OCI-M1 (cell line): Measurements from ENCODE around the gene DNAJB6.
"Not testable (repeated sequence)": the region's sequence is repeated elsewhere in the genome, so short reads cannot be mapped to it uniquely, and the experiment has no call there.

Source experiments
- DNase-seq: peaks from one replicate; lab custom pipeline; 2025; lab: John Stamatoyannopoulos, UW

DNAJB6 gene

GRCh38 chr7:157323401-157323800 is 13.4 kb upstream of the DNAJB6 start:
- no peak for DNase-seq

DNA sequence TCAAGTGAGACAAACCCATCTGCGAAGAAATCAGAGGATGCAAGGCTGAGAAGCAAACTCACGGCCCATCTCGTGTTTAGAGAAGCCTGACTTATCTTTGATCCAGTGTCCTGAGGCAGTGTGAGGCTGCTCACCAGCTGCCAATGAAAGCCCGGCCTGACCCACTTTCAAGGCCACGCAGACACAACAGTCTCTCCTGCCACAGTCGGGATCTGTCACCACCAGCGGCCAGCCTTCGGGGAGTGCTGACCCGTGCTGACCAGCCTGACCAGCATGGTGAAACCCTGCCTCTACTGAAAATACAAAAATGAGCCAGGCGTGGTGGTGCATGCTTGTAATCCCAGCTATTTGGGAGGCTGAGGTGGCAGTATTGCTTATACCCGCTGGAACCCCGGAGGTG is 7.4 kb upstream of the DNAJB6 start:
- DNase-seq = no peak

- not testable (repeated sequence) for DNase-seq
Observed at GRCh38 chr7:157330567-157330966, 6.2 kb upstream of the DNAJB6 start.

- not testable (repeated sequence) for DNase-seq
Observed at GRCh38 chr7:157331049-157331448, 5.8 kb upstream of the DNAJB6 start.

DNA sequence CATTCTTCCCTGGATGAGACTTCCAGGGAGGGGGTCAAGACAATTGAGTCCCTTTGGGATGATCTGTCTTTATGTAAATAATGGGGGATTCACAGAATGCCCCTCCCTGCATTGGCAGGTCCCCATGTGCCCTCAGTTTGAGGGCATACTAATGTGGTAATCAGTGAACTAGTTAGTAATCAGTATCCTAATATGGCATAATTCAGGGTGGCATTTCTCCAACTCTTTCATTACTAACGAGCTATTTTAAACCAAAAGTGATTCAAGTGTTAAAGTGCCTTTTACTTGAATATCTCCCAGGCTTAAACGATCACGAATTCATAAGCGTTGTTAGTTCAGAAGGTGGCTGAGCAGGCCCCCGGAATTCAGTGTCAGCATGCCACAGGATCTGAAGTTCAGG is 1.6 kb upstream of the DNAJB6 start:
- no peak for DNase-seq

DNA sequence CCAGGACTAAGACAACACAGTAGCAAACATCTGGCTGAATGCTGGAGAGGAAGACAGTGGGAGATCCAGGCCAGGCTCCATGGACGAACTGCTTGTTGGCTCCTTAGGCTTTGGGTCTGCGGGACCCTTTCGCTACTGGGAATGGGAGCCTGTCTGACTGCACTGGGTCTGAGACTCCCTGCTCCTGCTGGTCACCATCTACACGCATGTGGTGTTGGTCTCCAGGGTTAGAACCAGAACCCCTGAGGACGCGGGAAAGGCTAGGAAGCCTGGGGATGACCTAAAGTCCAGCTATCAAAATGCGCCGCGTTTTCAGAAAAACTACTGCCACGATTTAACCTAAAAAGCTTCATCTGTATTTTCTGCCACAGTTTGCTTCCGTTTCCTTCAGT is 817 bp upstream of the DNAJB6 start:
- DNase-seq = no peak

DNA sequence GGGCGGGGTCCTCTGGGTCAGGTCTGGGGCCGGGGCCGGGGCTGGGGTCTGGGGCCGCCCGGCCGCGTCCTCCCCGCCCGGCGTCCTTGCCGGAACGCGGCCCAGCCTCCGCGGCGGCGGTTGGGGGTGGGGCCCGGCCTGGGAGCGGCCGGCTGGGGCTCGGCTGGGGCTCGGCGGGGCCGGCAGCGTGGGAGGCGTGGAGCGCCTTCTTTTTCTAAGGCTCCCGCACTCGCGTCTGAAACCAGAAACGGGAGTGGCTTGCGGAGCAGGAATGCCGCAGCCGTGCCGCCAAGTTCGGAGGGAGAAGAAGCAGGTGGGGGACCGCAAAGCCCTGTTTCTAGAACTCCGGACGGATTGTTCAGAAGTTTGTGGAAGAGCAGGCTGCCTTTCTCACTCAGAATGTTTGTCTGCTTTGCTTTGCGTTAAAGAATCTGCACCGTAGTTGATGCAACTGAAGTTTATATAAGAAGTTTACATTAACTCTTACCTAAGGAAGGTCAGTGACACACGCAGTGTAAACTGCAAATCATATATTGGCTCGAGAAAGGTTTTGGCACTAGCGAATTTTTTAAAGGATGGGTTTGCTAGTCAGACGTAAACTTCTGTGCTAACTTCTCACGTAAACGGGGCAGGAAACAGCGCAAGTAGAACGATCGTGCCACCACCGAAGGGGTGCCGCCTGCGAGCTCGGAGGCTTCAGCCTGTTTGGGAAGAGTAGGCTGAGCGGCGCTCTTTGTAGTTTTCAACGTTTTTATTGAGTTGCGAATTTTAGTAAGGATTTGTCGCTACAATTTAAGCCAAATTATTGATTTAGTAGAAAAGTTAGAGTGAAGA is 729 bp downstream of the DNAJB6 start:
- DNase-seq = peak; percentile 50

GRCh38 chr7:157339777-157340677 is 3.2 kb downstream of the DNAJB6 start:
- DNase-seq = peak; percentile 55

GRCh38 chr7:157347217-157347904 is 10.6 kb downstream of the DNAJB6 start:
- no peak for DNase-seq

DNA sequence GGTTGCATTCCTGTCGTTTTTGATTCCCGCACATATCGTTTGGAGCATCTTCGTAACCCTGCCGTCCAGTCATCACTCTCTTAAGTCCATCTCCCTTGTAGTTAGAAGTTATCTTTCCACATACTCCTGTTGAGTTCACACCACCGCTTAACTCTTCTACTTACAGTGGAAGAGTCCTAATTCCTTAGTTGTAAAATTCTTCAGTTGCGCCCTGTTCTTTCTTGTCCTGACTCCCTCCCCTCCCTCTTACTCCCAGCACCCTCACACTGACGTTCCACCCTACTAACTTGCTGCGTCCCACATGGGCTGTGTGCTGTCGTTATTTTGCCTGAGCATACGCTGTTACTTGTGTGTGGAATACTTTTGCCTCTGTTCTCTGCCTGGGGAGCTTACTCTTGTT is 11.7 kb downstream of the DNAJB6 start:
- DNase-seq = no peak

DNA sequence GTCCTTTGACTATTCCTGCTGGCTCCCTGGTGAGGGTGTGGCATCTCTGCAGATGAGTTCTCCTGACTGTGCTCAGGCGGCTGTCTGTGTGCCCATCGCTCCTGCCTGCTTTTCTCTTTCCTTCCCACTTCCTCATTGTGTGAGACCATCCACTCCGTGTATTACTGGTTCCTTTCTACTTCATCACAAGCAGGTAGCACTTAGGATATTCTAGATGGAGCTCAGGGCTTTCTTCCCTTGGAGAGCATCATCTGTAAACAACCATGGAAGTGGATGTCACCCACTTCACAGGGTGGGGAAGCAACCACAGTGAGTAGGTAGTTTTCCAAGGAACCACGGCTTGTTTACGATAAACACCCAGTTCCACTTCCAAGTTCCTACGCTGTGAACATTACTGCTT is 15.7 kb downstream of the DNAJB6 start:
- DNase-seq = peak; percentile 29

GRCh38 chr7:157355784-157356511 is 19.1 kb downstream of the DNAJB6 start:
- DNase-seq = no peak

GRCh38 chr7:157357129-157358040 is 20.6 kb downstream of the DNAJB6 start:
- DNase-seq = no peak

- DNase-seq = no peak
Observed at GRCh38 chr7:157358041-157358752, 21.4 kb downstream of the DNAJB6 start.

- DNase-seq = no peak
Observed at GRCh38 chr7:157358753-157359096, 21.9 kb downstream of the DNAJB6 start.

DNA sequence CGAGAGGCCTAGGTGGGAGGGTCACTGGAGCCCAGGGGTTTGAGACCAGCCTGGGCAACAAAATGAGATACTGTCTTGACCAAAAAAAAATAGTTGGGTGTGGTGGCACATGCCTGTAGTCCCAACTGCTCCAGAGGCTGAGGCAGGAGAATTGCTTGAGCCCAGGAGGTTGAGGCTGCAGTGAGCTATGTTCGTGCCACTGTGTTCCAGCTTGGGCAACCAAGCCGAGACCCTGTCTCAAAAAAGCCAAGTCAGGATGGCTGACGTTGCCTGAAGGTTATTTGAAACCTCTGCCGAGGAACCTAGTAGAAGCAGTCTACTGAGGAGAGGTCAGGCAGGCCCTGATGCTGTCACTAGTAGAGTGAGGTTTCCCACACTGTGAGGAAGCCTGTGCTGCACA is 22.8 kb downstream of the DNAJB6 start:
- DNase-seq = no peak

DNA sequence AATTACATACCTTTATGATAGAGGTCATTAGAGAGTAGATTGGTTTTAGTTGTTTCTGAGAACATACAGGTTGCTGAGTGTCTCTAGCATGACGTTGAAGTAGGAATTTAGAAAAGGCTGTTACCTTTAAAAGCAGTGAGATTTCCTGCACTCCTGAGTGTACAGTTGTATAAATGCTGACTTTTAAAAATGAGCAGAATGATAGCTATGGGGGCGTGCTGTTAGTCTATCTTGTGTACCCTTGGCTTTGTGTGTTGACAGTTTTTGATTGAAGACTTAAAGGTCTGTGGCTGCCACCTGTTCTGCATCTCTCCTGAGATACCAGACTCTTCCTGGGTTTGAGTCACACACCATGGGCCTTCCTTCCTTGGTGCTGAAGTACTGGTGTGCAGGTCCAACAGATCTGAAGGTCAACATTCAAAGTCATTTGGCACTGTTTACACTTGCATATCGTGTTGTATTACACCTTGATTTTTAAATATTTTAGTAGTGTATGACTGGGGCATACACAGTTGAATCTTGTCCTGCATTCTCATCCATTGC is 23.8 kb downstream of the DNAJB6 start:
- no peak for DNase-seq

- no peak for DNase-seq
Observed at GRCh38 chr7:157361537-157361936, 24.7 kb downstream of the DNAJB6 start.

- DNase-seq = no peak
Observed at GRCh38 chr7:157362729-157363128, 25.9 kb downstream of the DNAJB6 start.

DNA sequence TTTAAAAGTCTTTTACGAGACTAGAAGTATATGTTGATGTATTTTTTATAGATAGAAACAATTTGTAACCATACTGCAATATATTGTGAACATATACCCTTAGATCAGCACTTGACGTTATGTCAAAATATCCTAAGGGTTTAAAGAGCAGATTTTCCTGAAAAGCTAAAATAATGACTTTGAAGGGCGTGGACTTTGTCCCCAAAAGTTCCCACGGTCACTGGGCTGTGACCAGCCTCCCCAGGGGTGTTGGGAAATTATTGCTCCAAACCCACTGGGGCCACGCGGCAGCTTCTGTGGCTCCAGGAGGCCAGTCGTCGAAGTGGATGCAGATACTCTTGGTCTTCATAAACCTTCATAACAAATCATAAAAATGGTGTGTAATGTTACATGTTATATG is 29.9 kb downstream of the DNAJB6 start:
- DNase-seq = no peak
